HepG2 (cell line): Measurements from ENCODE around the gene RMND5A. TPM values are rescaled to one million over a fixed set of nuclear protein-coding genes. Genes with fewer than 3 reads are reported as not detected.

ENCODE experiments used
- ATAC-seq: fragments of 200-7000 bp; cut with Tn5 transposase; 3 replicates; pipeline ENCODE4 v1.9.1; 2020; ENCODE audit warnings: mild to moderate bottlenecking, moderate library complexity
- BruUV-seq: library from RNA; stranded (reverse); fragments of 400-500 nt; replicated peaks from 2 replicates; lab custom pipeline; 2021; lab: Mats Ljungman, UMichigan
- CTCF ChIA-PET: fragments of 300-600 bp; formaldehyde crosslinking; extraction: SDS; loops from one replicate; lab custom pipeline; 2021; ENCODE audit warnings: low total read pairs, inconsistent platforms, low intra/inter-chr PET ratio; lab: Yijun Ruan, JAX
- POLR2A ChIA-PET: fragments of 350-600 bp; sonication (Branson Sonifier 250); formaldehyde crosslinking; loops from one replicate; lab custom pipeline; 2020; ENCODE audit warnings: antibody characterized with exemption, inconsistent platforms; lab: Yijun Ruan, JAX
- DNase-seq: peaks from one replicate; pipeline ENCODE4 v3.0.0-alpha.2; 2015; ENCODE audit warnings: low spot score
- FAIRE-seq: peaks from 3 replicates; lab custom pipeline; 2011; peaks lifted over from hg19 to GRCh38; lab: Jason Lieb, UNC
- H2AFZ ChIP-seq: one replicate; pipeline ENCODE4 v1.6.1; 2011; ENCODE audit warnings: low read length, inconsistent platforms
- H3K27ac ChIP-seq: fragments of 300-600 bp; 3 replicates; pipeline ENCODE4 v1.8.0; 2011; ENCODE audit warnings: mixed run types, mild to moderate bottlenecking, mixed read lengths, low read length, inconsistent platforms; ENCODE audit not compliant: insufficient read depth; ENCODE audit errors: extremely low read length
- H3K27me3 ChIP-seq, 2 experiments: fragments of 200-600 bp in 1 of 2; 2 replicates in 1 of 2; 3 replicates in 1 of 2; pipeline versions ENCODE4 v1.6.0 to v1.8.0; 2011; ENCODE audit warnings: low read length in 2 of 2, mild to moderate bottlenecking in 2 of 2, moderate library complexity in 2 of 2, inconsistent platforms in 1 of 2; ENCODE audit not compliant: insufficient read depth in 2 of 2, control insufficient read depth in 1 of 2
- H3K36me3 ChIP-seq, 2 experiments: fragments of 200-600 bp in 1 of 2; replicated peaks in 1 of 2; 2 replicates in 1 of 2; 3 replicates in 1 of 2; pipeline versions ENCODE4 v1.5.1 to v1.8.0; 2011; ENCODE audit warnings: low read length in 2 of 2, inconsistent platforms in 1 of 2; ENCODE audit not compliant: insufficient read depth in 2 of 2, control insufficient read depth in 1 of 2
- H3K4me1 ChIP-seq: 2 replicates; pipeline ENCODE4 v1.5.1; 2012; ENCODE audit warnings: low read length, inconsistent platforms; ENCODE audit not compliant: insufficient read depth
- H3K4me2 ChIP-seq: 2 replicates; pipeline ENCODE4 v1.6.0; 2011; ENCODE audit warnings: low read depth, low read length, inconsistent platforms
- H3K4me3 ChIP-seq, 3 experiments: fragments of 200-600 bp in 1 of 3; sonication (generic), shearing (Covaris generic) in 1 of 3; replicated peaks in 1 of 3; 2 replicates each; pipeline ENCODE4 v1.5.1; 2011 to 2016; ENCODE audit warnings: low read length in 3 of 3, inconsistent platforms in 2 of 3, low read depth in 2 of 3, mild to moderate bottlenecking in 2 of 3, control low read depth in 1 of 3, mixed read lengths in 1 of 3; ENCODE audit not compliant: insufficient read depth in 1 of 3
- H3K79me2 ChIP-seq: one replicate; pipeline ENCODE4 v1.6.1; 2011; ENCODE audit warnings: low read length, inconsistent platforms; ENCODE audit not compliant: insufficient read depth
- H3K9ac ChIP-seq: 2 replicates; pipeline ENCODE4 v1.6.0; 2011; ENCODE audit warnings: mild to moderate bottlenecking, low read depth, low read length, inconsistent platforms; ENCODE audit not compliant: insufficient read depth
- H3K9me3 ChIP-seq: 2 replicates; pipeline ENCODE4 v1.5.1; 2012; ENCODE audit warnings: mild to moderate bottlenecking, low read length
- H4K20me1 ChIP-seq: 2 replicates; pipeline ENCODE4 v1.6.0; 2011; ENCODE audit warnings: inconsistent platforms, mild to moderate bottlenecking, low read length, moderate library complexity; ENCODE audit not compliant: insufficient read depth
- ATF7-NPFF ChIP-seq: sonication (generic); formaldehyde crosslinking; IDR thresholded peaks from 2 replicates; pipeline ENCODE4 v1.8.1; 2023; ENCODE audit warnings: mild to moderate bottlenecking, low read depth, missing genetic modification reagents, moderate library complexity
- EZH2 ChIP-seq: conservative IDR thresholded peaks from 2 replicates; pipeline ENCODE4 v1.6.1; 2012; ENCODE audit warnings: mild to moderate bottlenecking, low read depth, low read length, moderate library complexity
- GZF1 ChIP-seq: sonication (generic); formaldehyde crosslinking; IDR thresholded peaks from 2 replicates; pipeline ENCODE4 v1.5.1; 2020; ENCODE audit warnings: mild to moderate bottlenecking, missing genetic modification reagents
- HNF1B ChIP-seq: sonication (generic); formaldehyde crosslinking; IDR thresholded peaks from 2 replicates; pipeline ENCODE4 v1.5.1; 2020; ENCODE audit warnings: mild to moderate bottlenecking, moderate library complexity, missing genetic modification reagents
- IRF2 ChIP-seq: IDR thresholded peaks from 2 replicates; pipeline ENCODE4 v1.6.1; 2018; ENCODE audit warnings: missing genetic modification reagents, missing compliant biosample characterization
- JUND ChIP-seq: sonication (generic); formaldehyde crosslinking; IDR thresholded peaks from 2 replicates; pipeline ENCODE4 v1.8.0; 2022; ENCODE audit warnings: mild to moderate bottlenecking, missing genetic modification reagents
- LCORL ChIP-seq, 2 experiments: fragments of 450-650 bp in 1 of 2; sonication (generic) in 1 of 2; formaldehyde crosslinking in 1 of 2; IDR thresholded peaks; 2 replicates each; pipeline versions ENCODE4 v1.5.0 to v1.6.1; 2017 to 2020; ENCODE audit warnings: antibody characterized with exemption in 1 of 2, missing genetic modification reagents in 1 of 2
- MIER2 ChIP-seq: IDR thresholded peaks from 2 replicates; pipeline ENCODE4 v1.6.1; 2016; ENCODE audit warnings: missing biosample characterization, missing genetic modification reagents
- SIN3A ChIP-seq: IDR thresholded peaks from 2 replicates; pipeline ENCODE4 v1.6.1; 2011; ENCODE audit warnings: low read depth, mild to moderate bottlenecking, control low read depth, low read length, borderline replicate concordance
- TBX3 ChIP-seq: fragments of 450-650 bp; IDR thresholded peaks from 2 replicates; pipeline ENCODE4 v1.6.1; 2017; ENCODE audit warnings: antibody characterized with exemption, mild to moderate bottlenecking, inconsistent platforms, borderline replicate concordance
- YEATS2 ChIP-seq: sonication (generic); formaldehyde crosslinking; IDR thresholded peaks from 2 replicates; pipeline ENCODE4 v1.4.0; 2020; ENCODE audit warnings: missing genetic modification reagents, borderline replicate concordance
- YEATS4 ChIP-seq: sonication (generic); formaldehyde crosslinking; IDR thresholded peaks from 2 replicates; pipeline ENCODE4 v1.4.0; 2020; ENCODE audit warnings: missing genetic modification reagents, borderline replicate concordance
- ZFP90 ChIP-seq: sonication (generic); formaldehyde crosslinking; IDR thresholded peaks from 2 replicates; pipeline ENCODE4 v1.8.0; 2022; ENCODE audit warnings: missing genetic modification reagents, mild to moderate bottlenecking, inconsistent platforms, borderline replicate concordance
- ZNF33A ChIP-seq: sonication (generic); formaldehyde crosslinking; IDR thresholded peaks from 2 replicates; pipeline ENCODE4 v1.5.1; 2020; ENCODE audit warnings: missing genetic modification reagents, mild to moderate bottlenecking, moderate library complexity, borderline replicate concordance
- ZNF546 ChIP-seq: sonication (generic); formaldehyde crosslinking; conservative IDR thresholded peaks from 2 replicates; pipeline ENCODE4 v1.8.1; 2023; ENCODE audit warnings: mild to moderate bottlenecking, missing genetic modification reagents
- ZNF547 ChIP-seq: sonication (generic); formaldehyde crosslinking; IDR thresholded peaks from 2 replicates; pipeline ENCODE4 v1.5.1; 2020; ENCODE audit warnings: mild to moderate bottlenecking, missing genetic modification reagents
- ZNF552 ChIP-seq: sonication (generic); formaldehyde crosslinking; IDR thresholded peaks from 2 replicates; pipeline ENCODE4 v1.9.0; 2022; ENCODE audit warnings: missing genetic modification reagents, mild to moderate bottlenecking, borderline replicate concordance
- ZNF570 ChIP-seq: sonication (generic); formaldehyde crosslinking; IDR thresholded peaks from 2 replicates; pipeline ENCODE4 v1.4.0; 2020; ENCODE audit warnings: mild to moderate bottlenecking, missing genetic modification reagents, borderline replicate concordance
- WGBS: methylation state at CpG from one replicate; pipeline ENCODE4 v1.1.6; 2017; ENCODE audit warnings: low lambda C conversion rate; 5-methylcytosine and 5-hydroxymethylcytosine counted together
- in situ Hi-C: cut with HindIII; loops from 2 replicates; pipeline ENCODE4 v1.10.0; 2017; ENCODE audit warnings: low pct_unique_long_range_greater_than_20kb; ENCODE audit not compliant: extremely low pct_ligation_motif_present
- intact Hi-C: fragments of 100-400 bp; cut with micrococcal nuclease; formaldehyde crosslinking; loops from one replicate; pipeline ENCODE4 v1.10.0; 2022; ENCODE audit not compliant: unreplicated experiment
- polyA plus RNA-seq, 8 experiments: library from polyadenylated mRNA; depleted of rRNA in 3 of 8; stranded (reverse) in 7 of 8; unstranded in 1 of 8; fragments of >200 nt; fragmentation: Illumina TruSeq in 4 of 8; extraction: Trizol in 4 of 8; gene quantifications; 2 replicates each; pipeline versions ENCODE4 v1.2.1 to v1.2.3, GENCODE V29; 2011 to 2016; ENCODE audit warnings: low read depth in 4 of 8, missing spikeins in 1 of 8, mixed read lengths in 1 of 8; ENCODE audit not compliant: insufficient read depth in 1 of 8
- total RNA-seq, 5 experiments: library from RNA; depleted of rRNA; stranded (reverse); fragments of >200 nt; fragmentation: Illumina TruSeq; extraction: Trizol; gene quantifications; 2 replicates each; pipeline ENCODE4 v1.2.3, GENCODE V29; 2016; ENCODE audit warnings: low read depth in 1 of 5

RMND5A gene
- total and polyA plus RNA-seq, 2 of the 13 experiments (the other 11 are each of a cell fraction or from before 2014, with no cell fraction given) = 31.0 to 66.4 TPM

DNA sequence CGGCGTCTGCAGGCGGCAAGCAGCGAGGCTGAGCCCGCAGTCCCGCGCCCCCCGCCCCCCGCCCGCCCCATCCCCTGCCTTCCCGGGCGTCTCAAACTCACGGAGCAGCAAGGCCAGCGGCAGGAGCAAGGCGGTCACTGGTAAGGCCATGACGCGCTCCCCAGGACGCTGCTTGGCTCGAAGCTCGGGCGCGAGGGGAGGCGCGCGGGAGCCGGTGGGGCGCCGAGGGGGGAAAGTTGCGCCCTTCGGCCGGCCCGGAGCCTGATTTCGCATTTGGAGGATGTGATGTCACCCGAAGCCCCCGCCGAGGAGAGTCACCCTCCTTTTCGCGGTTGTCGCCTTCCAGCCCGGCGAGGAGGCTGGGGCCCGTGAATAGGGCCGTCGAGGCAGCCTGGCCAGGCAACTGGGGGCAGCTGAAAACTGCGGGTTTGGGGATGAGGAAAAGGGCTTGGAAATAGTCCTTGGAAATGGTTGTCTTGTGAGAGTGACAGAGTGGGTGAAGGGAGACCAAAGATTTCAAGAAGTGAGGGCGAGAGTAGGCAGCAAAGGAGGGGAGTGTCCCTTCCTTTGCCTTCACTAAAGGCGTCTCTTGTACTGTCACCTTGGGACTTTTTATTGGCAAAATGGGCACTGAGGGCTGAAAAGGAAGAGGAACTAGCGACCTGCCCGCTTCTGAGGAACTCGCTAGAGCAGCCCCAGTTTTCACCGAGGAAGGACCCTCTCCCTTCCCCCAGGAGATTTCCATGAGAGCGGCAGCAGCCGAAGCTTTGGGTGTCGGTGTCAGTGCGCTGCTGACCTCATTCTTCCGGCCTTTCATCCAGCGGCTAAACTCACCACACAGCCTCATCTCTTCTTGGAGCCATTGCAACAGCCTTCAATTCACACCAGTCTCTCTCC is 70.8 kb downstream of the RMND5A start, which contains the start of gene CD8A:
CD8A (minus strand) TSS at position 238 of the 897 bp plus-strand sequence; CDS start at position 150, 88 bp downstream.
- peak within 1 kb of the TSS; percentile 44 for H3K4me2 ChIP-seq
- FAIRE-seq = no peak
- CTCF ChIA-PET = no interaction called here

GRCh38 chr2:86791573-86791972 is 71.5 kb downstream of the RMND5A start:
- intact Hi-C loops = no loop called here
- Histone ChIP-seq H3K4me3 (peak overlapping the region in 1 of 3 experiments; percentile 39; a peak in 1 of 6 replicates), H3K36me3 (no peaks in the 10 kb centered on the region), H3K79me2 (no peaks in the 10 kb centered on the region), H3K27me3 (peaks cover 10 to 63% of the 10 kb centered on the region in 2 experiments), H3K4me2 (peak overlapping the region; percentile 44), H3K9ac (no peak overlapping the region), H3K4me1 (peaks cover 9% of the 10 kb centered on the region; the same call in 1 of the 2 replicates), H3K9me3 (peaks cover 9% of the 10 kb centered on the region), H2AFZ (no peak overlapping the region), H3K27ac (no peak overlapping the region), H4K20me1 (no peaks in the 10 kb centered on the region)
- in situ Hi-C loops = no loop called here
- TF ChIP-seq ZNF546 (CRISPR knock-in tag) = no peak
- no peak for TF ChIP-seq JUND
- no peak for TF ChIP-seq ZNF33A (CRISPR knock-in tag)
- no peak for TF ChIP-seq YEATS4 (CRISPR knock-in tag)
- no peak for TF ChIP-seq ZNF547
- TF ChIP-seq YEATS2 (CRISPR knock-in tag) = no peak
- no peak for TF ChIP-seq HNF1B (CRISPR knock-in tag)
- no peak for TF ChIP-seq ZNF552 (CRISPR knock-in tag)
- no peak for TF ChIP-seq ZFP90
- TF ChIP-seq GZF1 (CRISPR knock-in tag) = no peak
- no peak for TF ChIP-seq MIER2 (CRISPR knock-in tag)
- TF ChIP-seq ATF7-NPFF (CRISPR knock-in tag) = no peak
- TF ChIP-seq ZNF570 (CRISPR knock-in tag) = no peak
- DNase-seq = no peak
- ChIA-PET POLR2A (no interaction called here), CTCF (no interaction called here)
- BruUV-seq = no TSS peak
- FAIRE-seq = no peak
- ATAC-seq = peak; percentile 28
- 56% methylated on average over 7 of the region's 7 CpGs for WGBS

More for the DNA sequence above, 70.8 kb downstream of the RMND5A start, which contains the start of gene CD8A:
- Histone ChIP-seq H3K27ac (no peak within 1 kb of the TSS), H3K9me3 (peaks cover 3% of the 10 kb centered on the region; the same call in 1 of the 2 replicates), H3K36me3 (no peaks in the 10 kb centered on the region), H2AFZ (no peak within 1 kb of the TSS), H3K4me3 (peak within 1 kb of the TSS in 1 of 3 experiments; percentile 39; a peak in 1 of 6 replicates), H3K9ac (no peak within 1 kb of the TSS), H3K4me1 (peaks cover 9% of the 10 kb centered on the region; the same call in 1 of the 2 replicates), H3K79me2 (no peaks in the 10 kb centered on the region), H4K20me1 (no peaks in the 10 kb centered on the region), H3K27me3 (peaks cover 10 to 67% of the 10 kb centered on the region in 2 experiments)
- ATAC-seq (peak; percentile 33), DNase-seq (no peak)
- no peak for TF ChIP-seq SIN3A
- TF ChIP-seq EZH2 = 0 out of 2 replicates have a peak, but pooled peaks have one; percentile 76
- TF ChIP-seq LCORL (IDR thresholded peaks at IDR 0.05) = no peak
- no peak for TF ChIP-seq LCORL (CRISPR knock-in tag; IDR thresholded peaks at IDR 0.05)
- TF ChIP-seq IRF2 (CRISPR knock-in tag) = no peak
- no peak for TF ChIP-seq TBX3
- 48% methylated on average over 39 of the region's 57 CpGs for WGBS
- POLR2A ChIA-PET = no interaction called here
- in situ Hi-C loops (no loop called here), intact Hi-C loops (no loop called here)
- BruUV-seq = no TSS peak
